Measurements from ENCODE around the gene PSMB1.
"Not testable (repeated sequence)": the region's sequence is repeated elsewhere in the genome, so short reads cannot be mapped to it uniquely, and the experiment has no call there.

The PSMB1 gene

DNA sequence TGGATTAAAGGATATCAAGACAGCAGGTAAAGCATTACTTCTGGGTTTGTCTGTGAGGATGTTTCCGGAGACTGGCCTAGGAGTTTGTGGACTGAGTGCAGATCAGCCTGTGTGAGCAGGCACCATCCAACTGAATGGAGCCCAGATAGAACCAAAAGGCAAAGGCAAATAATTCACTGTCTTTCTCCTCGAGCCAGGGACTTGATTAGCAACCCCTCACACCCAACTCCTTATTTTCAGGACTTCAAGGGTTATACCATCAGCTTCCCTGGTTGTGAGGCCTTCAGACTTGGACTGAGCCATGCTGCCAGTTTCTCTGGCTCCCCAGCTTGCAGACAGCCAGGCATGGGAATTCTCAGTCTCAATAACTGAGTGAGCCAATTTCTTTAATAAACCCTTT, 19.3 kb downstream of the PSMB1 start:
- DNase-seq: no peak

DNA sequence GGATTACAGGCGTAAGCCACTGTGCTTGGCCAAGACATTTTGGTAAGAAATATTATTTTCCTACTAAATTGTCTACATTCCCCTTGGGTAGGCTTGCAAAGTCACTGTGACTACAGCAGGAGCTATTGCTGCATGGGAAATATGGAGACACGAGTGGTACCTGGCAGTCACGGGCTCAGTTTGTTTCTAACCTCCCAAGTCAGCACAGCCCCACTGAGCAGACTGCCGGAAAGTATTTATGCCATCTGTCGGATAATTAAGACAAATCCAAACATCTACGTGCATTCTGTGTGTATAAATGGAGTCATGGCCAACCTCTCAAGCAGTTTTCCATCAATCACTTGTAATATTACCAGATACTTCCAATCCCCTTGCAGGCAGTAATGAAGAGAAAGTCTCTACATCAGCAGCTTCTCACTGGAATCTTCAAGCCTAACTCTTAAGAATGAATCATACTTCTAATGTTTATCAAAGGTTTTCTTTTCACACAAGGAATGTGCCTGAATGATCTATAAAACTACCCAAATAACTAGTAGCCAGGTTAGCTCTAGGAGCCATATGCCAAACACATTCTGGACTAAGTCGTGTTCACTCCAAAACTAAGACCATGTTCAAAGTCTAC, 20.1 kb downstream of the PSMB1 start:
- DNase-seq: no peak

DNA sequence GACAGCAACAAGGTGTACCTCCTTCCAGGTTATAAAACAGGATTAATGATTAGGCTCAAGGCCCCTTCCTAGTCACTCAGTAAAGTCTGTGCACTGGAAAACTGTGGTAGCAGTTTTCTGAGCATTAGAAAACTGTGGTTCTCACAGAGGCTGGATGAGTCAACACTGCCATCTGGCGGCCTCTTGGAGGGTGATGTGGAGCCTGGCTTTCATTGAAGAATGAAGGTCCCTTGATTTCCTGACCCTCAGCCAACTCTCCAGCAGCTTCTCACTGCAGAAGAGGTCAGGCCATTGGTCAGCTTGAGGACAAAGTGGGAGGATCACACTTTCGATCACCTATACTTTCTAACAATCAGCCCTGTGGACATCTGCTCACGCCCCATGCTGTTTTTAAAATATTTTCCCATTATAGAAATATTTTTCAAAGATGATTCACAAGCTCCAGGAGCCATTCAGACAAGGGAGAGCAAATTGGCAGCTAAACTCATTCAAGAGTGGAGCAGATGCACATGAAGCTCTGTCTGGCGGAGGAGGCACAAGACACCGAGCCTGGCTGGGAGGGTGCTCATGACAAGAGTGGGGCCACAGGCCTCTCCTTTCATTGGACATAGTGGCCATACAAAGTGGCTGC, 23.2 kb downstream of the PSMB1 start:
- peak; percentile 63 to 76 (median 75) for DNase-seq

- DNase-seq: not testable (repeated sequence)
These were observed 25.1 kb downstream of the PSMB1 start for GRCh38 chr6:170527995-170528394.

DNA sequence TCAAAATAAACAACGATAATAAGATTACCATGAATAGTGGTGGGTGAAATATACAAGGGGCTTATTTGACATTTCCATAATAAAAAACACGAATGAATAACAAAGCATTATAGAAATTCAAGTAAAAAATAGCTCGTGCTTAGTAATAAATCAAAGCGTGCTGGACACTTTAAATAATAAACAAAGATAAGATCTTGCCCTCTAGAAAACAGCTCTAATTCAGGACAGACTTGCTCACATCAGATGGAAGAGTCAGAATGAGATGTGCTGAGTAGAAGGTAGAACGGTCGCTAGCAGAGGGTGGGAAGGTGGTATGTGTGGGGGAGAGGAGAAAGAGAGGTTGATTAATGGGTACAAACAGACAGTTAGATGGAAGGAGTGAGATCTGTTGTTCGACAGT, 27.3 kb downstream of the PSMB1 start:
- DNase-seq: no peak

DNA sequence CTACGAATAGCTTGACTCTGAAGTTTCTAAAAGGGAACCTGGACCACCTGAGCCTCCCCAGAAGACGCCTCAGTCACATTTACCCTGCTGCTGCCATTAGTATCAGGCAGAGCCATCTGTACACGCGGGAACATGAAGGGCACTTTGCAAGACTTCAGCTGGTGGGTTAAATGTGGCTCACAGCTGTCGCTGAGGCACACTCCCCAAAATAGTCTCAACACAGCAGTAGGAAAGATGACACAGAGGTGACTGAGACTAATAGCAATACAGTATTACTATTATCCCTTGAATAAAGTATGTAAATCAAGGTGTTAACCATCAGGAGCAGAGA, 29.0 kb downstream of the PSMB1 start:
- no peak for DNase-seq

DNA sequence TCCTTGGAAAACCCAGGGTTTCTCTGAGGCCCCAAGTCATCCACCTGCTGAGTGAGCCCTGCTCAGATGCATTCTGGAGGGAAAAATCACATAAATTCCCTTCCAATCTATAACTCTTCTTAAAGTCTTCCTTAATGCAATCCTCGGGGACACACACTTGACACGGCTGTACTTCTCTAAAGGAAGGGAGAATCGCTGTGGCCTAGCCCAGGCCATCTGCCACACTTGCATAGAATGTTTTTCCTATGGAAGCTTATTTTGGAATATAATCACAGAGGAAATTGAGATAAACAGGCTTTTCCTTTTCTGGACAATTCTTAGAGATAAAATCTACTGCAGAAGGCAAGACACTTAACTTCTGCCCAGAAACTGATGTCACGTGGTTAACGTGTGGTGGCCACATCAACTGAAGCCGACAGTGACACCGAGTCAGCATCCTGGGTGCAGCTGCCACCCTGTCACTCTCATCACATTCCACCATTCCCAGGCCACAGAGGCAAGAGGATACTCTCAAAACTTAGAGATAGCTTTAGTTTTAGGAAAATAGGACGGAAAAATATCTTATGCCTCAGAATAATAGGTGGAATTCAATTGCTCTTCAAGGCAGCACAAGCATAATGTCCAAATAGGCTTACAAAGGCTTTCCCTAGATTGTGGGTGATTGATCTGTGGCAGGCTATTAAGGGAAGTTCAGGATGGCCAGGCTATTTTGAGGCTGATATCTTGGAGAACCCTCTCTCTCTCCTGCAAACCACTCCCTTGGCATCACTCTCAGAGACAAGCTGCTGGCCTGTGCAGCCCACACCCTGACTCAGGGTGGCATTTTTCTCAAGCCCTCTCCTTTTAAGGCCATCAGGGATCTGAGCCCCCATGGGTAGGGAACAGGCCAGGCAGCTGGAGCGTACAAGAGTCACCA, 29.6 kb downstream of the PSMB1 start:
- DNase-seq: peak in 1 of 3 donors; percentile 4

DNA sequence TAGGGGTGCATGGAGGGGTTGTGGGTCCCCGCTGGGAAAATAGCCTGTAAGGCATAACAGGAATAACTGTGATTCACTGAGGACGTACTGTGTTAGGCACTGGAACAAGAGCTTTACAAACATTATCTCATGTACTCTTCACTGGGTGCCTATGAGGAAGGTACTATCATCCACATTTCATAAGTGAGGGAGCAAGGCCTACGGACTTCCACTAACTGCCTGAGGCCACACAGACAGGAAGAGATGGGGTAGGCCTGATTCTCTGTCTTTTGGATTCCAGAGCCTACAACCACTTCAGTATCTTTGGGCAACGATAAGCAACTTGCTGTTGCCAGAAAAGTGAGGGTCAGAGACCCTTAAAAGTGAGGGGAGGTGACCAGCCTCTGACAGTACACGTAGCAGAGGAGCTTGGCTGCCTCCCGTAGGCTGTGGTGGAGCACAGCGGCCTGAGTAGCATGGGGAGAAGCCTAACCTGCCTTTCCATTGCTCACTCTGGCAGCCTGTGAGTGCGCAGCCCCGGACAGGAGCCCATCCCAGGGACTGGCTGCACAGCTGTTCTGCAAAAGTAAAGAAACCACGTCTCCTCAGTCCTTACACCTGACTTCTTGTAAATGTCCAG, 30.4 kb downstream of the PSMB1 start:
- peak in 2 of 3 donors; percentile 4 to 7 for DNase-seq

DNA sequence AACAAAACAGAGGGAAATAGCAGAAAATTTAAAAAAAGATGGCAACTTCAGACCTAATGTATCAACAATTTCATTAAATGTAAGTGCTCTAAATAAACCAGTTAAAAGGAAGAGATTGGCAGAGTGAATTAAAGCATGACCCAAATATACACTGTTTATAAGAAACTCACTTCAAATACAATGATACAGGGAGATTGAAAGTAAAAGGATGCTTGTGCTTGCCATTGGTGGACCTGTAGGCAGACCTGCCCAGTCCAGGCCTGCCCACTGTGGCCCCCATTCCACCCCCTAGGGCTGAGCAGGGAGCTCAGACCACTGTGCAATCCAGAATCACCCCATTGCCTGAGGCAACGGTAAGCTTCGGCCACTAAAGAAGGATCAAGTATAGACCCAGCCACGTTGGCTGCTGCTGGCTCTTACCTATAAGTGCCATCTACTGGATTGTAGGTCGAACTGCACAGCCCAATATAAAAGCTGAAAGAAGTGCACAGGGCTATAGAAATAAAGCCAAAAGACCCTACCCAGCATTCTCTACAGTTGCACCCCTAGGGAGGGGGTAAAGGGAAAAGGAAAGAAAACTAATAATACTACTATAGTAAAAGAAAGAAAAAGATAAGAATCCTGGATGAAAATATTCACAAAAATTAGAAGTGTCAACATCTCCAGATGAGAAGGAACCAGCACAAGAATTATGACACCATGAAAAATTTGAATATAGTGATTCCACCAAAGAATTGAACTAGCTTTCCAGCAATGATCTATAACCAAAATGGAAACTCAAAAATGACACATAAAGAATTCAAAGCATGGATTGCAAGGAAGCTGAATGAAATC, 36.1 kb downstream of the PSMB1 start:
- peak; percentile 62 to 80 (median 70) for DNase-seq

DNA sequence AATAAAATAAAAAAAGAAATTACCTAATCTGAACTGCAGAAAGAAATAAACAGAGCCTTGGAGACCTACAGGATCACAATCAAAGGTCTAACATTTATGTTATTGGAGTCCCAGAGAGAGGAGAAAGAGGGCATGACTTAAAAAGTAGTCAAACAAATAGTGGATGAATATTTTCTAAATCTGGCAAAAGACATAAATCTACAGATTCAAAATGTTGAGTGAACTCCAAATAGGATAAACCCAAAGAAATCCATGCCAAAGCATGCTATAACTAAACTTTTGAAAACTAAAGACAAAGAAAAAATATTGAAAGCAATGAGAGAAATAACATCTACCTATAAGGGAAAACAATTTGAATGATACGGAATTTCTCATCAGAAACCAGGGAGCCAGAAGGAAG, 38.2 kb downstream of the PSMB1 start:
- DNase-seq: no peak

DNA sequence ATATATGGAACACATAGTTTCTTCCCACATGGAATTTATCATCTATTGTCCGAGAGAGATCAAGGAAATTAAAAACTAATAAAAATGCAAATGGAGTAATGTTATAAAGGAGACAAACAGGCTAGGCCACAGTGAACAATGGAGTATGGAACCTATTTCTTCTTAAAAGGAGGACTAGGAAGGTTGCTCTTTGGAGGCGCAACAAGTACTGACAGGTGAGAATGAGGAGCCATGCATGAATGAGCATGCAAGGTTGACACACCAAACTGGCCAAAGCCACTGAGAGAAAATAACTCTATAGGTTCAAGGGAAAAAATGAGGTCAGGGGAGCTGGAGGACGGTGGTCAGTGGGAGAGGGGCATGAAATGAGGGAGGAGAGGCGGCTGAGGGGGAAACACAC, 40.9 kb downstream of the PSMB1 start:
- DNase-seq: no peak

GRCh38 chr6:170510631-170511030, 42.5 kb downstream of the PSMB1 start:
- no peak for DNase-seq

DNA sequence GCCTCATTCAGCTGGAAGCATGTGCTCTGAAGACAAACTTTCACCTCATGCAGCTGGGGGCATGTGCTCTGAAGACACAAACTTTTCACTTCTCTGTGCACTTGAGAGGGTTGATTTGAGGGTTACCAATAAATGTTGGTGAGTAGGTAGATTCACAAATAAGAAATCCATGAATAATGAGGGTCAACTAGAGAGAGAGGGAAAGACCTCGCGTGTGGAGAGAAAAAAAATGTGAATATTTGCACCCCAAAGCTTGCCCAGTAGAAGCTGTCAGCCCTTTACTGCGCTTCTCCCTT, 43.4 kb downstream of the PSMB1 start:
- no peak for DNase-seq

- DNase-seq: not testable (repeated sequence)
These were observed 44.0 kb downstream of the PSMB1 start for GRCh38 chr6:170508892-170509722.

- DNase-seq: not testable (repeated sequence)
These were observed 44.8 kb downstream of the PSMB1 start for GRCh38 chr6:170508275-170508674.

DNA sequence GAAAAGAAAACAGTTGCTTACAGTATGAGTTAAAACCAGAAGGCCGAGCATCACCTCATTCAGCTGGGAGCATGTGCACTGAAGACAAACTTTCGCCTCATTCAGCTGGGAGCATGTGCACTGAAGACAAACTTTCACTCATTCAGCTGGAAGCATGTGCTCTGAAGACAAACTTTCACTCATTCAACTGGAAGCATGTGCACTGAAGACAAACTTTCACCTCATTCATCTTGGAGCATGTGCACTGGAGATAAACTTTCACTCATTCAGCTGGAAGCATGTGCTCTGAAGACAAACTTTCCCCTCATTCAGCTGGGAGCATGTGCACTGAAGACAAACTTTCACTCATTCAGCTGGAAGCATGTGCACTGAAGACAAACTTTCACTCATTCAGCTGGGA, 45.4 kb downstream of the PSMB1 start:
- DNase-seq: not testable (repeated sequence)

GRCh38 chr6:170506446-170506845, 46.7 kb downstream of the PSMB1 start:
- no peak for DNase-seq

DNA sequence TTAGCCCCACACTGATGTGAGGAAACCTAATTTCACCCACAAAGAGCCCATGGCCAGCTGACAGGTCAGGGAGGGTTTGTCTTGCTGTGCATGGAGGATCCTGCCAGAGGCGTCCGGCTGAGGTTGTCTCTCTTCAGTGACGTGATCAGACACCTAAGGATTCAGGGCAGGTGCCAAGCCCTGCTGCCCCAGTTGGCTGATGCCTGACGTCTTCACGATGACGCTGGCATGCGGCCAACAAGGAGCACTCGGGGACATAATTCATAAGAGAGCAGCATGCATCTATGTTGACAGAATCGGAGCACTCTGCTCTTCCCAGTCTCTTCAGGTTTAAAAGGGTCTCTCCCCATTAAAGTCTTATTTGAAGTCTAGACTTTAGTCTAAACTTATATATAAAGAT, 47.8 kb downstream of the PSMB1 start:
- no peak for DNase-seq

GRCh38 chr6:170504479-170504878, 48.6 kb downstream of the PSMB1 start:
- no peak for DNase-seq

DNA sequence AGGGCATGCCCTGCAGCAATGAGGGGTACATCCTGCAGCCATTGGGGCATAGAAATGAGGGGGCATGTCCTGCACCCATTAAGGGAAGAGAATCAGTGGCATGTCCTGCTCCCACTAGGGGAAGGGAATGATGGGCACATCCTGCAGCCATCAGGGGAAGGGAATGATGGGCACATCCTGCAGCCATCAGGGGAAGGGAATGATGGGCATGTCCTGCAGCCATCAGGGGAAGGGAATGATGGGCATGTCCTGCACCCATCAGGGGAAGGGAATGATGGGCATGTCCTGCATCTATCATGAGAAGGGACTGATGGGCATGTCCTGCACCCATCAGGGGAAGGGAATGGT, 49.7 kb downstream of the PSMB1 start:
- no peak for DNase-seq

DNA sequence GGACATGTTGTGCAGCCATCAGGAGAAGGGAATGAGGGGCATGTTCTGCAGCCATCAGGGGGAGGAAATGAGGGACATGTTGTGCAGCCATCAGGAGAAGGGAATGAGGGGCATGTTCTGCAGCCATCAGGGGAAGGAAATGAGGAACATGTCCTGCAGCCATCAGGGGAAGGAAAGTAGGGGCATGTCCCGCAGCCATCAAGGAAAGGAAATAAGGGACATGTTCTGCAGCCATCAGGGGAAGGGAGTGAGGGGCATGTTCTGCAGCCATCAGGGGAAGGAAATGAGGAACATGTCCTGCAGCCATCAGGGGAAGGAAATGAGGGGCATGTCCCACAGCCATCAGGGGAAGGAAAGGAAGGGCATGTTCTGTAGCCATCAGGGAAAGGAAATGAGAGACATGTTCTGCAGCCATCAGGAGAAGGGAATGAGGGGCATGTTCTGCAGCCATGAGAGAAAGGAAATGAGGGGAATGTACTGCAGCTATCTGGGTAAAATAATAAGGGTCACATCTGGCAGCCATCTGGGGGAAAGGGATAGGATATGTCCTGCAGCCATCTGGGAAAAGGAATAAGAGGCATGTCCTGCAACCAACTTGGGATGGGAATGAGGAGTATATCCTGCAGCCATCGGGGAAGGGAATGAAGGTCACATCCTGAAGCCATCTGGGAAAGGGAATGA, 50.2 kb downstream of the PSMB1 start:
- not testable (repeated sequence) for DNase-seq

Measured in suppressor macrophage treated with lipopolysaccharide for 1 hour (primary cell).